GM13977 (cell line): ENCODE data around the gene NAA15.
"Not testable (repeated sequence)": the region's sequence is repeated elsewhere in the genome, so short reads cannot be mapped to it uniquely, and the experiment has no call there.

ENCODE experiments used
- DNase-seq: peaks from one replicate; pipeline ENCODE4 v3.0.0; 2012; ENCODE audit warnings: low spot score
- in situ Hi-C: fragments of 300-500 bp; cut with MboI; formaldehyde crosslinking; loops from one replicate; pipeline ENCODE4 v1.12.0; 2022; ENCODE audit warnings: low sequenced_read_pairs, low pct_unique_long_range_greater_than_20kb, mixed read lengths, inconsistent platforms; ENCODE audit not compliant: unreplicated experiment
- TF ChIP-seq, protein P1 (sequence below): IDR thresholded peaks from 2 replicates; pipeline ENCODE4 v1.5.1; 2012; ENCODE audit warnings: mild to moderate bottlenecking, control low read depth; ENCODE audit not compliant: insufficient read depth; ENCODE audit errors: extremely low read depth, missing control alignments

Gene NAA15

DNA sequence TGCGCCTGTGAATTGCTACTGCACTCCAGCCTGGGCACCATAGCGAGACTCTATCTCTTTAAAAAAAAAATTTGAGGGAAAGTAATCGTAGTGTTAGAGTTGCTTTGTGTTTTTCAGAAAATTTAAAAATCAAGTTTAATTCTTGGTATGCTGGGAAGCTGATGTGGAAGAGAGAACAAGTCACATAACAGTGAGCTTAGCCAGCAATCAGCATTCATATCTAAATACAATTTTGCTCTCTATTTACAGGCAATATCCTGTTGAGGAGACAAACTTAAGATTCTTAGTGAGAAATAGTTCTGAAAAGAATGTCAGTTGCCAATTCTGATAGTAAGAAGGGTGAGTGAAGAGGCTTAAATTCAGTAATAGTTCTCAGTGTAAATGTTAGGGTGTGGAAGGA, 10.6 kb downstream of the NAA15 start:
- TF ChIP-seq, protein P1, sequence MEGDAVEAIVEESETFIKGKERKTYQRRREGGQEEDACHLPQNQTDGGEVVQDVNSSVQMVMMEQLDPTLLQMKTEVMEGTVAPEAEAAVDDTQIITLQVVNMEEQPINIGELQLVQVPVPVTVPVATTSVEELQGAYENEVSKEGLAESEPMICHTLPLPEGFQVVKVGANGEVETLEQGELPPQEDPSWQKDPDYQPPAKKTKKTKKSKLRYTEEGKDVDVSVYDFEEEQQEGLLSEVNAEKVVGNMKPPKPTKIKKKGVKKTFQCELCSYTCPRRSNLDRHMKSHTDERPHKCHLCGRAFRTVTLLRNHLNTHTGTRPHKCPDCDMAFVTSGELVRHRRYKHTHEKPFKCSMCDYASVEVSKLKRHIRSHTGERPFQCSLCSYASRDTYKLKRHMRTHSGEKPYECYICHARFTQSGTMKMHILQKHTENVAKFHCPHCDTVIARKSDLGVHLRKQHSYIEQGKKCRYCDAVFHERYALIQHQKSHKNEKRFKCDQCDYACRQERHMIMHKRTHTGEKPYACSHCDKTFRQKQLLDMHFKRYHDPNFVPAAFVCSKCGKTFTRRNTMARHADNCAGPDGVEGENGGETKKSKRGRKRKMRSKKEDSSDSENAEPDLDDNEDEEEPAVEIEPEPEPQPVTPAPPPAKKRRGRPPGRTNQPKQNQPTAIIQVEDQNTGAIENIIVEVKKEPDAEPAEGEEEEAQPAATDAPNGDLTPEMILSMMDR = no peak
- no peak for DNase-seq
- in situ Hi-C loops = no loop called here

DNA sequence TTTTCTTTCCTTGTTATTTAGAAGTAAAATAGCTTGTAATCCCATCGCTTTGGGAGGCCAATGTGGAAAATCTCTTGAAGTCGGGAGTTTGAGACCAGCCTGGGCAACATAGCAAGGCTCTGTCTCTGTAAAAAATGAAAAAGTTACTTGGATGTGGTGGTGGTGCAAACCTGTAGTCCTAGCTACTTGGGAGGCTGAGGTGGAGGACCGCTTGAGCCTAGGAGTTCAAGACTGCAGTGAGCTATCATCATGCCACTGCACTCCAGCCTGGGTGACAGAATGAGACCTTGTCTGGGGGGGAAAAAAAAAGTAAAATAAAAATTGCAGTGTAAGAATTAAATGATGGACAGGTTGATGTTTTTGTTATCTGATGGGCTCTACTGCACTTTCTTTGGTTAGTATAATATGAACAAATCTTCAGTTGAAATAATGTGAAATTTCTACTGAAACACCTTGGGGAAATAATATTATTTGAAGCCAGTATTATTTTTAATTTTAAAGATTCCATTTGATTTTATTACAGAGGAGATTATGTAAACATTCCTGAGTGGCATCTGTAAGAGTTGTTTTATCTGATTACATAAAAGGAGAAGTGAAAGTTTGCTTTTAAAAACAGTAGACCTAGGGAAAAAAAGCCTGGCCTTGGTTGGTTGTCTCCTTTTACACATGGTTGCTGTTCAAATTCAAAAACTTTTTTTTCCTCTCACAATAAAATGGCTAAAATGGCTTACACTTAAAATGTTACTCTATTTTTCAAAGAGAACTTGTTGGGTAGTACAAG, 11.4 kb downstream of the NAA15 start:
- TF ChIP-seq, protein P1 = no peak
- in situ Hi-C loops = no loop called here
- DNase-seq = no peak

DNA sequence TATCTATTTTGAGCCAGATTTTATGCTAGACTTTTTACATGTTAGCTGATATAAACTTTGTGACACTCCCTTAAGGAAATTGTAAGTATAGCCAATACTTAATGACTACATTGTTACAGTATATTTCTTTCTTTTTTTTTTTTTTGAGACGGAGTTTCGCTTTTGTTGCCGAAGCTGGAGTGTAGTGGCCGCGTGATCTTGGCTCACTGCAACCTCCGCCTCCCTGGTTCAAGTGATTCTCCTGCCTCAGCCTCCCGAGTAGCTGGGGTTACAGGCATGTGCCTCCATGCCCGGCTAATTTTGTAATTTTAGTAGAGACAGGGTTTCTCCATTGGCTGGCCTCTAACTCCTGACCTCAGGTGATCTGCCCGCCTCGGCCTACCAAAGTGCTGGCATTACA, 12.1 kb downstream of the NAA15 start:
- in situ Hi-C loops = not testable (repeated sequence)

DNA sequence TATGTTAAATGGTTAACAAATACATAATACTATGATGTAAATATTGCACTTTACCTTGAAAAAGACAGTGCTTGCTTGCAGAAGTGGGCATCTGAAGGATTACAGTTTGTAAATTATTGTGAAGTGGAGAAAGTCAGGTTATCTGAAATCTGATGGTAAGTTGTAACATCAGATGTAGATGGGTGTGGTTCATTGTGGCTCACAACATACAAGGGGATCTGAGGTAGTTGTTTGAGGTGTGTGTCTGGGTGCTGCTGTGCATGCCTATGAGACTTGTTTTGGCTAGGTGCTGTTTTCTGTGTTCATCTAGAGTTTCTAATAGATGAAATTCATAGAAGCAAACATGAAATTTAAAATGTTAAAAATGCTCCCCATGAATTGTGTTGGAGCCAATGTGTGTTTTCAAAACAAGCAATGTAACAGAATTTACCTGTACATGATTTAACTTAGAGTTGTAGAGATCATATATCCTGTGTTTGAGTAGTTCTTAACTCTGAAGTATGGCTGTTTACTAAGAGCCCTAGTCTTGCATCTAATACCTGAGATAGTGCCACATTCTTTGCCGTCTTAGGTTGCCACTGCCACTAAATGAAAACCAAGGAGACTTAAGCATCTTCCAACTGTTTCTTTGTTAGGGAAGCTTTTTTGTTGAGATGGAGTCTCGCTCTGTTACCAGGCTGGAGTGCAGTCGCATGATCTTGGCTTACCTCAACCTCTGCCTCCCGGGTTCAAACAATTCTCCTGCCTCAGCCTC, 12.9 kb downstream of the NAA15 start:
- in situ Hi-C loops = no loop called here
- TF ChIP-seq, protein P1 = no peak
- no peak for DNase-seq

More for the DNA sequence above, 12.1 kb downstream of the NAA15 start:
- not testable (repeated sequence) for DNase-seq

- TF ChIP-seq, protein P1 = no peak
- in situ Hi-C loops = no loop called here
- DNase-seq = peak; percentile 38
Measured at GRCh38 chr4:139315221-139315675, 13.9 kb downstream of the NAA15 start.

DNA sequence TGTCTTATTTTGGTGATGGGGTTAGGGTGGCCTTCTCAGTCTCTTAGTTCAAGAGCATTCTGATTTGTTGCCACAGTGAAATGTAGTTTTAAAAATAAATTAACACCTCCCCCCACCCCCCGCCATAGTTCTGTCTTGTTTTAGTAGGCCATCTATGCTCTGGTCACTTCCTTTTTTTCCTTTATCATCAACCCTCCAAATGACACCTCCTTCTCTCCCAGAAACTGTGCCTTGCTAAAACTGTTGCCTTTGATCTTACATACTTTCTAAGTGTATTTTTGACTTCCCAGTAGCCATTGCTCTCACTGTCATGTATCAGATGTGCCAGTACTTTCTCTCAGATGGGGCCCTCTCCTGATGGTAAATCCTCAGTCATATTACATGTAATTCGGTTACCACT, 15.4 kb downstream of the NAA15 start:
- DNase-seq = no peak
- in situ Hi-C loops = no loop called here
- TF ChIP-seq, protein P1 = no peak

DNA sequence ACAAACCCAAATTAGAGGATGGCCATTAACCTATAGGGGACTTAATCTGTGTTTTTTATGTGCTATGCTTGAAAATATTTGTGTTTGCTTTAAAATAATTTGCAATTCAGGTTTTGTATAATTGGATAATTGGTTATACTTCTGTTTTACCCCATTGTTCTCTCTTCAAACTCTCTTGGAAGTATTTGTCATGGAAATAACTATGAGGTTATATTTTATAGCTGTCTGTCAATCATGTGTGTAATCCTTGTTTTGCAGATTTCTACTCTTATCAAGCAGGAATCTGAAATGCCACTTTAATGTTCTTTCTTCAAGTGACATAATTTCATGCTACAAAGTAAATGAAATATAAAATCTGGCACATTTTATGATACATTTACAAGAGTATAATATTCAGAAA, 16.3 kb downstream of the NAA15 start:
- in situ Hi-C loops = no loop called here
- TF ChIP-seq, protein P1 = no peak
- DNase-seq = no peak
